Anterior cingulate cortex (tissue), 58 donors: ENCODE measurements around the gene SCP2D1.

Source experiments
- DNase-seq, 58 donors: peaks; one replicate each; lab custom pipeline; 2025; lab: John Stamatoyannopoulos, UW

The SCP2D1 gene

DNA sequence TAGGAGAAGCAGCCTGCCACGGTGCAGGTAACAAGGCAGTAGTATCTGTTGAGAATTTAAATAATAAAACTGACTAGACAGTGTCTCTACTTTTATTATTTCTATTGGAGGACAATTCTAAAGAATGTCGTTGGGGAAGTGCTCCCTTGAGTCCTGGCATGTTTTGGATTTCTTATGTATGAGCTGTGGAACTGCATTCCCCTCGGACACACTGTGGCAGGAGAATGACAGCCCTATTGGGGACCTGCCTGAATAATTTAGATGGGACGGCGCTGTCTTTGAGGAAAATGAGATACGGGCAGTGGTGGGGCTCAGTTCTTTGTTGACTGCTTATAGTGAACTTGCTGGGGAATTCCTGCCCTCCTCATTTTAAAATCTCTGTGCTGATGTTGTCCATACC lies 2.4 kb upstream of the SCP2D1 start:
- no peak for DNase-seq

DNA sequence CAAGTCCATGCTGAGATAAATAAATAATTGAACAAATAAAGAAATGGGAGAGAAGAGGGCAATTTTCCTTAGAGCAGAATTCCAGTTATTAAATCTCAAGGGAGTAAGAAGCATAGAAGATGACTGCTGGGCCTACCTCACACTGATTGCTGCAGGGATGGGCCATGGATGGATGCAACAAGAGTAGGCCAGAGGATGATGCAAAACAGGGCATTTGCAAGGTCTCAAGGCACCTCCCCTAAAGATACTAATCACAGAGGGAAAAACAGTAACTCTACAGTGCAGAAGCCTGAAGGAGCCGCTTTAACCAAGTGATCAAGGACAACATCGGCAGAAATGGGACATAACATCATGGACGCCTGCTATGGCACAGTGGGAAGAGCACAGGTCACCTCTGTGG lies 1.7 kb upstream of the SCP2D1 start:
- no peak for DNase-seq

DNA sequence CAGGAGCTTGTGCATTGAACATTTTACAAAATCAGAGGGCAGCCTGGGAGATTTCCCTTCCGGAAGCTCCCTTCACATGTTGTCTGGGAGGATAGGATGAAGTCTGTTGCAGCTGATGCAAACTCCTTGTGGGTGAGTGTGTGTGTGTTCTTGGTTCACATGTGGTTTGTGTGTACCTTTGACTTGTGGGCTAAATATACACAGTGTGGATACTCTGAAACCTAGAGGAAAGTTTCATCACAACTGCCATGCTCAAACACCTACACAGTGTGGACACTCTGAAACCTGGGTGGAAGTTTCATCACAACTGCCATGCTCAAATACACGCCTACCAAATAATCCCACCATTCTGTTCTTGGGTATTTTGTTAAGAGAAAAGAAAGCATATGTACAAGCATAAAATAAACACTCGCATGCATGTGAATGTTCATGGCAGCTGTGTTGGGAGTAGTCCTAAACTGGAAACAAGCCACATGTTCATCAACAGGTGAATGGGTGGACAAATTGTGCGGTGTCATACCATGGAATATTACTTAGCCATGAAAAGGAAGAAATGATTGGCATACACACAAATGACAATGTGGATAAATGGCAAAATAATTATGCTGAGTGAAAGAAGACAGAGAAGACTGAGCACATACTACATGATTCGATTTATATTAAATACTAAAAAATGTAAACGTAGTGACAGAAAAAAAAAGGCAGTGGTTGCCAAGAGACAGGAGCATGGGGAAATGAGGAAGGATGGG lies 1.8 kb downstream of the SCP2D1 start:
- DNase-seq = no peak

DNA sequence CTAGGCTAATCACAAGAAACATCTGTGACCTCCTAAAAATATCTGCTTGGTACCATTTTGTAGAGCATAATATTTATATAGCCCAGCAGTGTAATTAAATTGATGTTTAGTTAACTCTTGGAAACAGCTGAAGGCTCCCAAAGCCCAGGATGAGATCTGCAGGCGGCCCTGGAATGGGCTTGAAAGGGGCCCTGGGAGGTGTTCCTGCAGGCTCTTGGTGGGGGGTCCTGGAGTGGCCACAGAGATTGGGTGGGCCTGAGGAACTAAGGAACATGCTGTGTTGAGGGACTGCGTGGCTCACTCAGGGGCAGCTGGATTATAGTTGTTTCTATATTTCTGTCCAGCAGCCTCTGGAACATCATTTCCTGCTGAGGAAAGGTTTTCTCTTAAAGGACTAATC lies 9.2 kb downstream of the SCP2D1 start:
- DNase-seq = no peak

DNA sequence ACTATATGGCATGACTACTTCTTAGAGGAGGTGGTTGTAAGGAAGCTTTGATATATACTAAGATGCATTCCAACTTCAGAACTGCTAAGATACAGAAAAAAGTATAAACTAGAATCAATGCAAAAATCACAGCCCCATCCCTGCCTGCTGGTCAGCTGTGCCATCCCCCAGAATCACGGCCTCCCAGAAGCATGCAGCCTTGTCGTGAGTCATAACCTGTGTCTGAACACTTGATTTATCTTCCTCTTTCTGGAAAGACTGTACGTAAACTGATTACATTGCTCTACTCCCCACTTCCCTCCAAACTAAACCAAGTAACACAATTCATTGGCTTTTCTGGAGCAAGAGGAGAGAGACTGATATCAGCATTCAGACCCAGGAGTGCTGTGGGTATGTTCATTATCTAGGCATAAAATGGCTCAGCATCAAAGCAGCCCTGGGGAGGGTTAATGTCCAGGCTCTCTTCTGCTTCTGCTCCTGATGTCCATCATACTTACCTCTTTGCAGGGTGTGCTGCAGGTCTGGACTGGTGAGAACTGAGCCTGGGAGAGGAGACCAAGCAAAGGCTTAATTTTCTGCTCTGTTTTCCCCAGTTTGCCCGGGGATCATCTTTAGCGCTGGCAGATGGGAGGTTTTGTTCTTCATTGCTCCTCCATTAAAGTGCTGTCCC lies 18.4 kb downstream of the SCP2D1 start:
- DNase-seq = no peak

DNA sequence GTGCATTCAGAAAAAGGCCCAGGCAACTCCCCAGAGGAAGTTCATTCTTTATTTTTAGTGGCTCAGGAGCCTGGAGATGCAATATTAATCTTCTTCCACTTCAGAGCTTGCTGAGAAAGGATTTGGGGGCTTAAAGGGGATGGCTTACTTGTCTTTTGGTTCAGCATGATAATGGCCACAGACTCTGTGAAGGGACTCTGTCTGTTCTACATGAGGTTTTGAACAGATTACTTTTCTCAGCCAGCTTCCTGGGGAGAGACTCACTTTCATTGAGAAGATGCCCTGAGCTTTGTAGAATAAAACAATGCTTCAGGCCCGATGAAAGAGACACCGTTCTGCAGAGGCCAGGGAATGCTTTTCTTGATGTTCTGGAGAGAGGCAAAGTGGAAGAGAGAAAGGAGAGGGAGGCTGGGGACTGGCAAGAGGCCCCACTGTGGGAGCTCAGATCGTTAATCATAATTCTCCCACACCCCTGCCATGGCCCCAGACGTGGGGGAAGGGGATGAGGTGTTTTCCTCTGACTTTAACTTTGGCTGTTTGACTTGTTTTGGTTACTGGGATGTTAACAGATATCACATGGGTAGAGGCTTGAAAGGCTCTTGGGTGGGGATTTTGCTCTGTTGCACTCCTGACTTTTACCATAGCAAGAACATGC lies 19.1 kb downstream of the SCP2D1 start:
- DNase-seq = no peak

DNA sequence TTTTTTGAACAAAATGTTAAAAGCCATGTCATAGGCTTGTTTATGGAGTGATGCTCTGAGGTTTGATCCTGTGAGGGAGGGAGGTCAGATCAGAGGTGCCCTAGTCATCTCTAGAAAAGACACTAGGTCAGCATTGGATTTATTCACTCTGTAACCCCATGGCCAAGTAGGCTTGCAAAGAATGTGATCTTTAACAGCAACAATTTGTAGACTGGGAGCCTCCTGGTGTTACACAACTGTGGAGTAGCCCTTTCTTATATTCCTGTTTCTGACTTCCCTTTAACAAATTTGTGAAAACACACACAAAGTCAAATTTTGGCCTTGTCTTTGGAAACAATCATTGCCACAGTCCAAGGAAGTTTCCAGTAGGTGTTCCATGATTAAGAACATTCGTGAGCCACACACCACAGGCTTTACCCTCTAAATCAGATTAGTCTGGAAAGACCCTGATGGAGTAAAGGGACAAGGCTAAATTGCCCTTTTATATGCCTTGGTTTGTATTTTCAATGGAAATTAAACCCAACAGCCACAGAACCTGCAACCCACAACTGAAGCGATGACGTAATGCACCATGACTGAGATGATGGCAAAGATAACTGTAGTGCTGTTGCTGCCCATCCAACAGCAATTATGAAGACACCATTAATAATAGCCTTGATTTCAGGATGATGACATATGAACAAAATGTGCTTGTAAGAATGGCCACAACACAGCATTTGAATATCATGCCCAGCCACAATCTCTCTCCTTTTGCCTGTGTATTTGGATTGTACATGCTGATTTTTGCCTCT lies 22.1 kb downstream of the SCP2D1 start:
- DNase-seq = no peak

DNA sequence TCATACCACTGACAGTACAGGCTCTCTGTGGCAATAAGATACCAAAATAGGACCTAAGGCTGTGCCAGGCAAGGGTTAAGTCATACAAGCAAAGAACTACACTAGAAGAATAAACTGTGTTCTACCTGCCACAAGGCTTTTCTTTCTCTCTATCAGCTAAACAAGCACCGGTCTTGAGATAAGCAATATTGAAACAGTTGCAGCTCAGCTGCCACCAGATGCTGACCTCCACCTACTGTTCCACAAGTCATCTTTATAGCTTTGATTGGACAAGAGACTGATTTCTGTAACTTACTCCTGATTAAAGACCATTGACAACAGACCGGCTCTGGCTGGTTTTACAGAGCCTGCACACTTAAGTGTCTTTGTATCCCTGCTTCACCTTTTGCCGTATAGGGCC lies 24.1 kb downstream of the SCP2D1 start:
- DNase-seq = no peak

DNA sequence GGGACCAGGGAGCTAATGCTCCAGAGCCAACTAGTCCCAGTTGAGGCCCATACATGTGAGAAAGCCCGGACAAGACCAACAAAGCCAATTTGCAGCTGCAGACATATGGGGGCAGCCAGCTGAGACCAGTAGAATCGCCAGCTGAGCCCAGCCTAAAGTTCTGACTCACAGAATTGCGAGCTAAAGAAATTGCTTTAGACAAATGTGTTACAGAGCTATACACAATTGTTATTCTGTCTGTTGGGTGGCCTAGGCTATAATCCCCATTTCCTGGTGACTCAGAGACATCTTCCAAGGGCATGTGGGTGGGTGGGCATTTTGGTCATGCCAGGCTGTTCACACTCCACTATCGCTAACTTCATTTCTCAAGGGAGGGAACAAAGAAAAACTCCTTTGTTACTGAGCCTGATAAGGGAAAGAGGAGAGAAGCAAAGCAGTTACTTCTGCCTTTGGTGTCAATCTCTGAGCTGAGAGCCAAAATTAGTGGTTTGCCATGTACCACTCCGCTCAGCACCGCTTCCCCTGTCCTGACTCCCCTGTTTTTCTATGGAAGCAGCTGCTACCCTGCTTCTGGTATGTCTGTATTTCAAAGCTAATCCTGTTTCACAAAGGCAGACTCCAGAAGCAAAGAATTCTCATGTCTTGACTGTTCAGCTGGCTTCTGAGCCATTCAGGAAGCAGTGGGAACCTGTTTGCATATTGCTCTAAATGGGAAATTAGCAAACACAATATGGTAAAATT lies 26.1 kb downstream of the SCP2D1 start:
- DNase-seq = no peak

DNA sequence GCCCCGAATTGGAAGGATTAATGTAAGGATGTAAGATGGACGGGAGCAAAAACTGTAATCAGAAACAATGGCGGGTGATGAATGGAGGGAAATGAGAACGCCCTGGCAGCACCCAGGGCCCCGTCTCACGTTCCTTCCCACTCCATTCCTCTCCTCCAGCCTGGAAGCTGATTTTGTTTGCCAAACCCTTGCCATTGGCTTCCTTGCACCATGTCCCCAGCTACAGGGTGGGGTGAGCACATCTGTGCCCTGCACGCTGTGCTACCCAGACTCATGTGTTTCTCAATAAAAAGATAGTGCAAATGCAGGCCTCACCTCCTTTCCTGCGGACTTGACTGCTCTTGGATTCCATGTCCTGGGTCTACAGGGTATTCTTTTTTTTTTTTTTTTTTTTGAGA lies 26.7 kb downstream of the SCP2D1 start:
- DNase-seq = no peak

DNA sequence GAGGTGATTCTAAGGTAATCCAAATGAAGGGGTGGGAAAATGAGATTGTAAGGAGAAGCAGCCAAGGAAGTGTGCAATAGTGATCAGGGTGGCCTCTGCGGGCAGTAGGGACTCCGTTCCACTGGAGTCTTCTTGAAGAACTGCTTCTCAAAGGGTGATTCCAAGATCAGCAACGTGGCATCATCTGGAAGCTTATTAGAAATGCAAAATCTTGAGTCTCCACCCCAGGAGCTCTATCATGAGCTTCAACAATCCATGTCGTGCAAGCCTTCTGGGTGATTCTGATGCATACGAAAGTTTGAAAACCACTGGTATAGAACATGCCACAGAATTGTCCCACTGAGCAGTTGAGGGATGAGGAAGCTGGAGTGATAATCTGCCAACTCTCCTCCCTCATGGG lies 31.4 kb downstream of the SCP2D1 start:
- DNase-seq = no peak

DNA sequence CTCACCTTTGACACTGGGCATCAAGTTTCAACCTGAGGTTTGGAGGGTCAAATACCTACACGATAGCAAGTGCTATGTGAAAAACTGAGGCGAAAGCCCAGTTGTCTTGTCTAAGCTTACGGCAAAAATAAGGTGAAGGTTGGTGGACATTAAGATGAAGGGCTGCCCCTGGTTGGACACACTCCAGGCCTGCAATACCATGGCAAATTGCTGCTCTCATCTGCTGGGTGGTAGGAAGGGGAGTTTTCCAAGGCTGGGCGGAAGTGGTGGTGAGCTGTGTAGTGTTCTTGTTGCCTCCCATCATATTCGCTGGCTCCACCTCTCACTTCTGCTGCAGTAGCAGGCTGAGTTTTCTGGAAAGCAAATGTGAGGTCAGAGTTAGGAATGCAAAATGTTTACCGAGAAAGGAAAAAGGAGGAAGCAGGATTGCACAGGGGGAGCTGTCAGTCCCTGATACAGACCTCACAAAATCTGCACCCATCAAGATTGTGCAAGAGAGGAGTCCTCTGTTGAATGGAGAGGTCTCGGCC lies 33.7 kb downstream of the SCP2D1 start:
- no peak for DNase-seq

DNA sequence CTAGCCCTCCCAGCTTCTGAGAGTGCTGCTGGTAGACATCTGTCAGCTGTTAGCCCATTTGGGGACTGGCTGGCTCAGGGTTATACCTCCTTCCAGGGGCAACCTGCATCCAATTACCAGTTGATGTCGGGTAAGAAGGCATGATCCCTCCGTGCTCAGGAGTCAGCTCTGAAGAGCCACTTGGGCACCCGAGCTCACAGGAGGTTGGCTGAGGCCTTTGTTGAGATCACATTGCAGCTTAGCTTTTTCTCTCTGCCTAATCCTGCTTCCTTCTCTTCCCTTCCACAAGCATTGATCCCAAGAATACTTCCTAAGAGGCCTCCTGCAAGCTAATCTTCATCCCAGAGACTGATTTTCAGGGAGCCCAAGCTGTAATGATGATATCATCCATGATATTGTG lies 35.5 kb downstream of the SCP2D1 start:
- DNase-seq = no peak

DNA sequence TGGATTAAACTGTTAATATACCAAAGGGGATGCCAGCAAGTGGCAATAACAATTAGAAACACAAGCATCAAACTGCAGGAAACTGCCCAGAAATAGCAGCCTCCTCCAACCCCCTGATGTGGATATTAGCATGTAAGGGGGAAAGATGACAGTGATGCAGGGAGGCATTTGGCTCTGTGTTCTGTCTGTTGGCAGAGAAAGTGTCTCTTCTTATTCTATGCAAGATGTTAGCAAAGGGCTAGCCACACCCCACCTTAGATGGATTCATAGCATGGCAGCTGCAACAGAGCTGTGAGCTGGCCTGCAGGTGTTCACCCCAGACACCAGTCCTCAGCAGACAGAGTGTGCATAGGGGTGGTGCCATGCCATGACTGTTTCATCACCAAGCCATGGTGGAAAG lies 38.0 kb downstream of the SCP2D1 start:
- DNase-seq = no peak

DNA sequence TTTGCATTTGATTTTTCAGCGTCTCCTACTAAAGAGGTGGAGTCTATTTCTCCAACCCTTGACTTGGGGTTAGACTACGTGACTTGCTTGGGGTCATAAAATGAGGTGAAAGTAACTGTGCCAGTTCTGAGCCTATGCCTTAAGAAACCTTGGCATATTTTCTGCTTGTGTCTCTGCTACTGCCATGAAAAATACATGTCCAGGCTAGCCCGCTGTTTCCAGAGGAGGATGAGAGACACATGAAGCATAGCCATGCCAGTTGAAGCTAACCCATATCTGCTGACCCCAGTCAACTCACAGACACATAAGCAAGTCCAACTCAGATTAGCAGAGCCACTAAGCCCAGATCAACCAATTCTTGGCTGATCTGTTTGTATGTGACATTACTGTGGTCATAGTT lies 38.7 kb downstream of the SCP2D1 start:
- no peak for DNase-seq

DNA sequence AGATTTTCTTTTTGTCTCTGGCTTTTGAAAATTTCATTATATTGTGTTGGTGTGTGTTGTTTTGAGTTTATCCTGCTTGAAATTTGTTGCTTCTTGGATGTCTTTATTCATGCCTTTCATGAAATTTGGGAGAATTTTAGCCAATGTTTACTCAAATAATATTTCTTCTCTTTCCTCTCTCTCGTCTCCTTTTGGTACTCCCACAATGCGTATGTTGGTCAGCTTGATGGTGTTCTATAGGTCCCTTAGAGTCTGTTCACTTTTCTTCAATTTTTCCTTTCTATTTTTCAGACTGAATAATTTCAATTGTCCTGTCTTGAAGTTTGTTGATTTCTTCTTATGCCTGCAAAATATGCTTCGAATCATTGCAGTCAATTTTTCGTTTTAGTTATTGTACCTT lies 39.6 kb downstream of the SCP2D1 start:
- DNase-seq = no peak

DNA sequence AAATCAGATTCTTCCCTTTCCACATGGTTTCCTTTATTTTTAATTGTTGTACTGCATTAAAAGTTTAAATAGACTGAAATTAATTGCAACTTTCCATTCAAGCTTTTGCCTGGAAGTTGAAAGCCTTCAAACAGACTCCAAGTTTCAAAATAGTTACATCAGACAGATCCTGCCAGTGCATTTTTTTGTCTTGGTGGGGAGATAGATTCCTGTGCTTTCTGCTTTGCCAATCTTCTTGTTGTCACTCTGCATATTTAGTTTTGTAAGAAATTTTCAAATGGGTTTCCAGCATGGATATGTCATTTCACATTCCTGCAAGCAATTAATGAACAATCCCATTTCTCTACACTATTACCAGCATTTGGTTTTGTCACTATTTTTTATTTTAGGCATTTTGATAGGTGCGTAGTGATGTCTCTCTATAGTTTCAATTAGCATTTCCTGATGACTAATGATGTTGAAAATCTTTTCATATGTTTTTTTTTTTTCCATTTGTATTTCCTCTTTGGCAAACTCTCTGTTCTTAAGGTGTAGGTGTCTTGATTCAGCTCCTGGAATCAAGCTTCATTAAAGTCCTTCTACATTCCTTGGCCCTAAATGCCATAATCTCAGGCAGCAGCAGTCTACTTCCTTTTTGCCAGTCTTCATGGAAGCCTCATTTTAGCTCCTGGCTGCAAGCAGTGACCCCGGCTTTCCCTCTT lies 40.5 kb downstream of the SCP2D1 start:
- DNase-seq = no peak

DNA sequence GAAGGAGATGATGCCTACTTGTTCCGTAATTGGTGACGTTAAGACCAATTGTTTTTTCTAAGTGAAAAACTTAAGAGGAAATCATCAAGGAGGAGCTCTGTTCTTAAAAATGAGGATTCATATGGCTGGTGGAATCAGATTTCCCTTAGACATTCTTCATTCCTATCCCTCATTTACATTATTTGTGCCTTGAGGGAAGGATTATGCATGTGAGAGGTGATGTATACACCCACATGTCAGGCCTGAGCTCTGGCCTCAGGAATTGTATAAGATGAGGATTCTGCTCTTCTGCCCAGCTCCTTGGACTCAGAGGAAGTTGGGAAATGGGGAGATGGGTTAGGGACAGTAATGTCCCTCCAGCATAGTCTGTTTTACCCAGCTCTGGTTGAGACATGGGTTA lies 42.3 kb downstream of the SCP2D1 start:
- no peak for DNase-seq

DNA sequence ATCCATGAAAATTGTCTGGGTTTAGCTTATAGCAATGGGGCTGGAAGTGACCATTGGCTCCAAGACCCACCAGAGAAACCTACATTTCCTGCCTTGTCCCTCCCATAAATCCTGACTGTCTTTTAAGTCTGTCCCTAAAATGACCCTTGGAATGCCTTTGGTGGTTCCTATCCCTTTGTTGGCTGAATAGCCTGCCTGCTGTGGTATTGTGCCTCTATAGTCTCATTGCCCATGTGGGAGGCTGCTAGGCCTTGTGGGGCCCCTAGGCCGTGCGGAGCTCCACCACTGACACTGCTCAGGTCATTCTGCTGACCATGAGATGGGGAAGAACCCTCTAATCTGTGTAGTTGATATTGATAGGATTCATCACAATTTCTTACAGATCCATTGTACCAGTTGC lies 43.3 kb downstream of the SCP2D1 start:
- no peak for DNase-seq

DNA sequence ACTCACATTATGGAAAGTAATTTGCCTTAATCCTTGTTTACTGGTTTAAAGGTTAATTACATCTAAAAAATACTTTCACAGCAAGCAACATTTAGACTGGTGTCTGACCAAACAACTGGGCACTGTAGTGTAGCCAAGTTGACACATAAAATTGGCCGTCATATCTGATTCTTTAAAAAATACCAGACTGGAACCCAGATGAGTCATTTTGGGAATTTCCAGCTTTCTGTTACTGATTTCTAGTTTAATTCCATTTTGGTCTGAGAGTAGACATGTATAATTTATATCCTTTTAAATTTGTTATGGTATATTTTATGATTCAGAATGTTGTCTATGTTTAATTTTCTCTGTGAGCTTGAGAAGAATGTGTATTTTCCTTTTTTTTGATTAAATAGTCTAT lies 44.1 kb downstream of the SCP2D1 start:
- no peak for DNase-seq
